Measurements from ENCODE around the gene CECR2. TPM values are rescaled to one million over a fixed set of nuclear protein-coding genes. Genes with fewer than 3 reads are reported as not detected.

CECR2 gene
- total and polyA plus RNA-seq, 2 of the 8 experiments (the other 6 are each of a cell fraction or from before 2014, with no cell fraction given): 18.3 to 123 TPM

DNA sequence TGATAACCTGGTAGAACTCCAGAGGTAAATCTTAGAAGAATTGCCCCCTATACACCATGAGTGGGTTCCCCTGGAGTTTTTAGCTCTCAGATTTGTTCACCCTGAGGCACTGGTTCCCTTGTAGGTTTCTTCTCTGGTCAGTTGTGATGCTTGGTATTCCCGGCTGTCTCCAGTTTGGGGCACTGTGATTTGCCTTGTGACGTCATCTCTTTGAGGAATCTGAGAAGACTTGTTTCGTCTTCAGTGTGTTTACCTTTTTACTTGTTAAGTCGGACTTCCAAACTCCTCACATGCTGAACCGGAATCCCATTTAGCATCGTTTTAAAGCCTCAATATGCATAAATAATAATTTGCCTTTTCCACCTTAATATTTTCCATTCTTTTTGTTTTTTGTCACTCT lies 54.4 kb downstream of the CECR2 start:
- no peak overlapping the region for H2BK120ac ChIP-seq (replicated peaks; ENCODE audit: low read depth, low read length)
- no peak overlapping the region for H4K91ac ChIP-seq (replicated peaks; ENCODE audit: insufficient read length, low read length)
- H3K23ac ChIP-seq (ENCODE audit: insufficient read length): no peak overlapping the region
- H3K18ac ChIP-seq (ENCODE audit: extremely low read depth, low read length): no peak overlapping the region
- H3K9ac ChIP-seq (replicated peaks in 1 of 4; ENCODE audit: extremely low read depth in 1 of 4, low read depth in 3 of 4, low read length in 3 of 4): no peak overlapping the region
- no peak overlapping the region for H3K4me2 ChIP-seq (ENCODE audit: insufficient read depth in 1 of 2, low read depth in 2 of 2, low read length in 2 of 2)
- ChIA-PET POLR2A (ENCODE audit: partially characterized antibody) (interaction anchor here (0.8 to 1.1 kb wide), 3 partner anchors 9 to 19 kb away, joined by 3 to 4 read pairs (median 3); no protein-coding TSS in a partner anchor), CTCF (ENCODE audit: partially characterized antibody) (interaction anchor here (1.0 to 1.1 kb wide), 2 partner anchors 34 to 36 kb away, joined by 3 read pairs; no protein-coding TSS in a partner anchor)
- H3K4me1 ChIP-seq (replicated peaks in 1 of 4; ENCODE audit: control insufficient read depth in 3 of 4, insufficient read depth in 4 of 4, low read length in 3 of 4): peaks cover 2 to 5% (median 4%) of the 10 kb centered on the region in 4 experiments; a peak in 4 of 7 replicates
- peaks cover 0 to 2% (median 0%) of the 10 kb centered on the region in 4 experiments; a peak in 1 of 8 replicates for H3K36me3 ChIP-seq (ENCODE audit: control insufficient read depth in 2 of 4, insufficient read depth in 4 of 4, low read length in 3 of 4)
- no peaks in the 10 kb centered on the region for H3K9me3 ChIP-seq (ENCODE audit: insufficient read depth in 2 of 2, low read depth in 1 of 2, low read length in 1 of 2)
- 85% methylated on average over 6 of the region's 6 CpGs; no CpG with 5 or more reads in 1 of the 2 experiments for WGBS, 2 experiments (ENCODE audit: extremely low coverage in 1 of 2, insufficient coverage in 1 of 2, insufficient read length in 1 of 2, insufficient replicate concordance in 2 of 2, low coverage in 1 of 2, low lambda C conversion rate in 2 of 2, missing lambda C conversion rate in 1 of 2)
- no peak overlapping the region for H3K27ac ChIP-seq (ENCODE audit: low read depth, low read length)
- H2BK20ac ChIP-seq (ENCODE audit: low read length): no peak overlapping the region
- no peak for DNase-seq (ENCODE audit: low read depth in 1 of 2, low spot score in 2 of 2)
- no peak overlapping the region for H2BK12ac ChIP-seq (ENCODE audit: low read depth, low read length)
- no peak for TF ChIP-seq BRCA1 (IDR thresholded peaks at IDR 0.05; ENCODE audit: low read depth, low read length)
- TF ChIP-seq POLR2A (IDR thresholded peaks at IDR 0.05; ENCODE audit: control extremely low read depth in 1 of 2, low read depth in 2 of 2, low read length in 2 of 2): no peak
- TF ChIP-seq, protein P1, sequence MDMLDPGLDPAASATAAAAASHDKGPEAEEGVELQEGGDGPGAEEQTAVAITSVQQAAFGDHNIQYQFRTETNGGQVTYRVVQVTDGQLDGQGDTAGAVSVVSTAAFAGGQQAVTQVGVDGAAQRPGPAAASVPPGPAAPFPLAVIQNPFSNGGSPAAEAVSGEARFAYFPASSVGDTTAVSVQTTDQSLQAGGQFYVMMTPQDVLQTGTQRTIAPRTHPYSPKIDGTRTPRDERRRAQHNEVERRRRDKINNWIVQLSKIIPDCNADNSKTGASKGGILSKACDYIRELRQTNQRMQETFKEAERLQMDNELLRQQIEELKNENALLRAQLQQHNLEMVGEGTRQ (IDR thresholded peaks at IDR 0.05; ENCODE audit: low read length): no peak
- TF ChIP-seq SRF (IDR thresholded peaks at IDR 0.05; ENCODE audit: low read depth, low read length): no peak
- no peak for TF ChIP-seq EGR1 (IDR thresholded peaks at IDR 0.05; ENCODE audit: borderline replicate concordance, low read depth, low read length)
- TF ChIP-seq BACH1 (IDR thresholded peaks at IDR 0.05; ENCODE audit: low read length): no peak
- no peak for TF ChIP-seq YY1 (IDR thresholded peaks at IDR 0.05; ENCODE audit: low read depth, low read length)
- TF ChIP-seq CBX8 (IDR thresholded peaks at IDR 0.05; ENCODE audit: borderline replicate concordance, low read depth, low read length): no peak
- no peak for TF ChIP-seq ZNF274 (IDR thresholded peaks at IDR 0.05; ENCODE audit: borderline replicate concordance, extremely low read depth, low read length)
- no peak for TF ChIP-seq MAFK (IDR thresholded peaks at IDR 0.05; ENCODE audit: low read depth, low read length)
- no peak overlapping the region for H3K14ac ChIP-seq (ENCODE audit: insufficient read length)
- no peaks in the 10 kb centered on the region for H3K27me3 ChIP-seq (replicated peaks in 1 of 4; ENCODE audit: control insufficient read depth in 3 of 4, extremely low read depth in 1 of 4, insufficient read depth in 3 of 4, low read length in 3 of 4)
- no peak overlapping the region for H3K4ac ChIP-seq (replicated peaks; ENCODE audit: insufficient read length, low read depth, low read length)
- H4K8ac ChIP-seq (ENCODE audit: extremely low read depth, insufficient read depth, low read length): no peak overlapping the region
- peaks cover 59 to 97% of the 10 kb centered on the region in 2 experiments for H3K79me2 ChIP-seq (ENCODE audit: control insufficient read depth in 1 of 2, insufficient read depth in 2 of 2, low read length in 2 of 2)
- no peak overlapping the region for H4K5ac ChIP-seq (ENCODE audit: insufficient read length, low read depth, low read length)
- no peak overlapping the region for H3K4me3 ChIP-seq (ENCODE audit: extremely low read depth in 1 of 4, insufficient read depth in 2 of 4, low read depth in 3 of 4, low read length in 4 of 4)
- no peak overlapping the region for H2BK15ac ChIP-seq (ENCODE audit: low read length)
- H2BK5ac ChIP-seq (ENCODE audit: low read depth, low read length): no peak overlapping the region
- no peak overlapping the region for H2AK5ac ChIP-seq (ENCODE audit: low read depth, low read length)
- H3K79me1 ChIP-seq (ENCODE audit: low read depth, low read length): peaks cover 14% of the 10 kb centered on the region
- no peak for FAIRE-seq
- H4K20me1 ChIP-seq (replicated peaks in 1 of 2; ENCODE audit: control insufficient read depth in 1 of 2, insufficient read depth in 2 of 2, low read length in 2 of 2): peaks cover 23 to 27% of the 10 kb centered on the region in 2 experiments
- H3K56ac ChIP-seq (replicated peaks; ENCODE audit: insufficient read length, low read depth, low read length): no peak overlapping the region
- no peaks in the 10 kb centered on the region for H3K23me2 ChIP-seq (ENCODE audit: low read depth, low read length)
- H2AFZ ChIP-seq (ENCODE audit: low read length): no peak overlapping the region
